SK-N-MC (cell line): Measurements from ENCODE around the gene PTGER4.
"Not testable (repeated sequence)": the region's sequence is repeated elsewhere in the genome, so short reads cannot be mapped to it uniquely, and the experiment has no call there.

Source experiments
- DNase-seq: peaks from one replicate; pipeline ENCODE4 v3.0.0-alpha.2; 2011; ENCODE audit warnings: low read depth, low spot score
- H3K27ac ChIP-seq: fragments of 200-600 bp; sonication (generic); 2 replicates; pipeline ENCODE4 v1.5.1; 2016; ENCODE audit warnings: mixed run types
- H3K36me3 ChIP-seq: fragments of 200-600 bp; sonication (generic); 2 replicates; pipeline ENCODE4 v1.6.1; 2017; ENCODE audit warnings: antibody characterized with exemption, low read length, mixed read lengths; ENCODE audit not compliant: insufficient read depth
- H3K4me3 ChIP-seq: fragments of 200-600 bp; sonication (generic); 2 replicates; pipeline ENCODE4 v1.5.1; 2016
- H3K9ac ChIP-seq: fragments of 200-600 bp; sonication (generic); 2 replicates; pipeline ENCODE4 v1.8.0; 2017; ENCODE audit warnings: mixed run types, mixed read lengths; ENCODE audit not compliant: insufficient read length
- H3K9me3 ChIP-seq: fragments of 200-600 bp; sonication (generic); 2 replicates; pipeline ENCODE4 v1.6.1; 2017; ENCODE audit warnings: low read depth, mild to moderate bottlenecking, antibody characterized with exemption, low read length, moderate library complexity, mixed read lengths
- EZH2 ChIP-seq: fragments of 200-600 bp; sonication (generic); IDR thresholded peaks from one replicate; pipeline ENCODE4 v1.6.1; 2017; ENCODE audit warnings: antibody characterized with exemption
- FOXP2 ChIP-seq: optimal IDR thresholded peaks from 2 replicates; pipeline ENCODE3; 2011; ENCODE audit warnings: mild to moderate bottlenecking, moderate library complexity; ENCODE audit not compliant: insufficient read depth; ENCODE audit errors: extremely low read length, control extremely low read depth
- POLR2AphosphoS5 ChIP-seq: IDR thresholded peaks from 2 replicates; pipeline ENCODE4 v1.6.1; 2012; ENCODE audit warnings: mild to moderate bottlenecking, low read depth, low read length, borderline replicate concordance

Gene PTGER4

GRCh38 chr5:40679913-40680681 lies at the start of gene PTGER4:
Gene PTGER4 (plus strand): TSS chr5:40679915. CDS start chr5:40680994, 1,079 bp downstream.
- Histone ChIP-seq H3K27ac (peak within 1 kb of the TSS; percentile 83), H3K36me3 (no peaks in the 10 kb centered on the region; the same call in 1 of the 2 replicates), H3K9me3 (no peaks in the 10 kb centered on the region), H3K4me3 (peak within 1 kb of the TSS; percentile 93), H3K9ac (peak within 1 kb of the TSS; percentile 84)
- no peak for DNase-seq
- TF ChIP-seq POLR2AphosphoS5 (no peak), FOXP2 (no peak), EZH2 (no peak)

DNA sequence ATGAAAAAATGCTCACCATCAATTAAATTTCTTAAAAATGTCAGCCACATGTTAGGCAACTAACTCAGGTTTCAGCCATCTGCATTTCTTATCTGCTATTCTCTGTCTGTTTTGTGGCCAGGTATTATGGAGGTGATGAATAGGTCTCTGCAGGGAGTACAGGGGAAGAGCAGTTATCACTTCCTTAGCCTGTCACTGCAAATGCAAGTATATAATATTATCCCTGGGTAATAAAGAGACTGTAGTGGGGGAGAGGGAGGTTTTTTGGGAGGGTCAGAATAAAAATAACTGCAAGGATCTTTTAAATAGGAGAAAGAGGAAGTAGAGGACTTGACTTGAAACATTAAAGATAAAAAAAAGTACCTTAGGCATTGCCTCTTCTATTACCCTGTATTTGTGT lies 49.6 kb upstream of the PTGER4 start:
- H3K9me3 ChIP-seq: no peaks in the 10 kb centered on the region
- H3K27ac ChIP-seq: no peak overlapping the region
- no peak overlapping the region for H3K9ac ChIP-seq
- DNase-seq: no peak
- H3K36me3 ChIP-seq: no peaks in the 10 kb centered on the region
- H3K4me3 ChIP-seq: no peak overlapping the region
- TF ChIP-seq EZH2 (no peak), FOXP2 (no peak), POLR2AphosphoS5 (no peak)

DNA sequence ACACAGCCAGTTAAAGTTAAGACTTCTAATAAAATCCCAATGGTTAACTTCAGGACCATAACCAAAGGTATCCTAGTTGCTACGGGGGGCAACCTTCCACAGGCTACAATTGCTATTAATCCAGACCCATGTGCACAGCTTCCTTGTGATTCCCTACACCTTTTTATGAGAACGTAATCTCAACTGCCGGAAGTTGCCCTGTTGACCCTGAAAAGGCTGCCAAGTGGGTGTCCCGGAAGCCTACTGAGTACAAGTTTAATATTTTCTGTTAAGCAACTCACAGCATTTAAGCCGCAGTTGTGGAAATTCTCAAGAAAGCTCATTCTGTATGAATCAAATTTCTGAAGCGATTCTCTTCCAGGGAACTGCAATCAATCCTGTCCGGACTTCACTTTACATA lies 48.5 kb upstream of the PTGER4 start:
- TF ChIP-seq FOXP2 (no peak), EZH2 (no peak), POLR2AphosphoS5 (no peak)
- no peak overlapping the region for H3K4me3 ChIP-seq
- DNase-seq: no peak
- H3K9ac ChIP-seq: no peak overlapping the region
- H3K27ac ChIP-seq: no peak overlapping the region
- no peaks in the 10 kb centered on the region for H3K36me3 ChIP-seq
- no peaks in the 10 kb centered on the region for H3K9me3 ChIP-seq

DNA sequence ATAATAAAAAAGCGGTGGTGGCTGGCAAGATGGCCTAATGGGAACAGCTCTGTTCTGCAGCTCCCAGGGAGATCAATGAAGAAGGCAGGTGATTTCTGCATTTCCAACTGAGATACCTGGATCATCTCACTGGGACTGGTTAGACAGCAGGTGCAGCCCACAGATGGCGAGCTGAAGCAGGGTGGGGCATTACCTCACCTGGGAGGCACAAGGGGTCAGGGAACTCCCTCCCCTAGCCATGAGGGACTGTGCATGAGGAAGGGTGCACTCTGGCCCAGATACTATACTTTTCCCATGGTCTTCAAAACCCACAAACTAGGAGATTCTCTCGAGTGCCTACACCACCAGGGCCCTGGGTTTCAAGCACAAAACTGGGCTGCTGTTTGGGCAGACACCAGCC lies 45.6 kb upstream of the PTGER4 start:
- no peaks in the 10 kb centered on the region for H3K9me3 ChIP-seq
- DNase-seq: no peak
- TF ChIP-seq POLR2AphosphoS5: no peak
- TF ChIP-seq FOXP2: no peak
- no peak for TF ChIP-seq EZH2
- H3K9ac ChIP-seq: no peak overlapping the region
- H3K36me3 ChIP-seq: no peaks in the 10 kb centered on the region
- H3K4me3 ChIP-seq: no peak overlapping the region
- H3K27ac ChIP-seq: no peak overlapping the region

- no peak for DNase-seq
- Histone ChIP-seq H3K9me3 (no peaks in the 10 kb centered on the region), H3K36me3 (no peaks in the 10 kb centered on the region), H3K9ac (no peak overlapping the region), H3K4me3 (no peak overlapping the region), H3K27ac (no peak overlapping the region)
- no peak for TF ChIP-seq POLR2AphosphoS5
- no peak for TF ChIP-seq EZH2
- no peak for TF ChIP-seq FOXP2
These were observed 45.1 kb upstream of the PTGER4 start for GRCh38 chr5:40634593-40634992.

DNA sequence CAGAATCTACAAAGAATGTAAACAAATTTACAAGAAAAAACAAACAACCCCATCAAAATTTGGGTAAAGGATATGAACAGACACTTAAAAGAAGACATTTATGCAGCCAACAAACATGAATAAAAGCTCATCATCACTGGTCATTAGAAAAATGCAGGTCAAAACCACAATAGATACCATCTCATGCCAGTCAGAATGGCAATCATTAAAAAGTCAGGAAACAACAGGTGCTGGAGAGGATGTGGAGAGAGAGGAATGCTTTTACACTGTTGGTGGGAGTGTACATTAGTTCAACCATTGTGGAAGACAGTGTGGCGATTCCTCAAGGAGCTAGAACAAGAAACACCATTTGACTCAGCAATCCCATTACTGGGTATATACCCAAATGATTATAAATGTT lies 40.2 kb upstream of the PTGER4 start:
- H3K4me3 ChIP-seq, H3K36me3 ChIP-seq, H3K27ac ChIP-seq, DNase-seq, H3K9me3 ChIP-seq, H3K9ac ChIP-seq: not testable (repeated sequence)

- no peak for DNase-seq
- Histone ChIP-seq H3K36me3 (no peaks in the 10 kb centered on the region), H3K9ac (no peak overlapping the region), H3K27ac (no peak overlapping the region), H3K4me3 (no peak overlapping the region), H3K9me3 (no peaks in the 10 kb centered on the region)
- TF ChIP-seq EZH2 (no peak), POLR2AphosphoS5 (no peak), FOXP2 (no peak)
These were observed 33.4 kb upstream of the PTGER4 start for GRCh38 chr5:40646266-40646665.

DNA sequence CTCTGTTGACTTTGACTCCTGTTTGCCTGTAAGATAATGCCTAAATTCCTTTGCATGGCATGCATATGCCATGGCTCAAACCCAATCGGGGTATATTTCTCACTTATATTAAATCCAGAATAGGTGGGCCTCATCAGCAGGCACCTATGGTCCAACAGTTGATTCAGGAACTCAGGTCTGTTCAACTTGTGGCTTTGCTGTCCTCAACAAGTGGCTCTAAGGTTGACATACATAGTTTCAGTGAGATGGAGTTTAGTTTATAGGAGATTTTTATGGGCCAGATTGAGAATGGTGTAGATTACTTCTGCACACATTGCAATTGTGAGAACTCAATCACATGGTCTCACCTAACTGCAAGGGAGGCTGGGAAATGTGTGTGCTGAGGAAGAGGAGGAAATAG lies 31.6 kb upstream of the PTGER4 start:
- Histone ChIP-seq H3K9me3 (no peaks in the 10 kb centered on the region), H3K4me3 (no peak overlapping the region), H3K36me3 (no peaks in the 10 kb centered on the region), H3K27ac (no peak overlapping the region), H3K9ac (no peak overlapping the region)
- no peak for DNase-seq
- TF ChIP-seq FOXP2 (no peak), POLR2AphosphoS5 (no peak), EZH2 (no peak)

GRCh38 chr5:40649463-40650030 lies 30.2 kb upstream of the PTGER4 start:
- no peak overlapping the region for H3K9ac ChIP-seq
- DNase-seq: no peak
- H3K9me3 ChIP-seq: no peaks in the 10 kb centered on the region
- no peak overlapping the region for H3K4me3 ChIP-seq
- H3K36me3 ChIP-seq: no peaks in the 10 kb centered on the region
- H3K27ac ChIP-seq: no peak overlapping the region
- TF ChIP-seq EZH2 (no peak), POLR2AphosphoS5 (no peak), FOXP2 (no peak)
